ENCODE measurements around the gene KLHL29. TPM values are rescaled to one million over a fixed set of nuclear protein-coding genes. Genes with fewer than 3 reads are reported as not detected.

The KLHL29 gene
- total RNA-seq, 1 donor from 2014 or later = 5.5 TPM

DNA sequence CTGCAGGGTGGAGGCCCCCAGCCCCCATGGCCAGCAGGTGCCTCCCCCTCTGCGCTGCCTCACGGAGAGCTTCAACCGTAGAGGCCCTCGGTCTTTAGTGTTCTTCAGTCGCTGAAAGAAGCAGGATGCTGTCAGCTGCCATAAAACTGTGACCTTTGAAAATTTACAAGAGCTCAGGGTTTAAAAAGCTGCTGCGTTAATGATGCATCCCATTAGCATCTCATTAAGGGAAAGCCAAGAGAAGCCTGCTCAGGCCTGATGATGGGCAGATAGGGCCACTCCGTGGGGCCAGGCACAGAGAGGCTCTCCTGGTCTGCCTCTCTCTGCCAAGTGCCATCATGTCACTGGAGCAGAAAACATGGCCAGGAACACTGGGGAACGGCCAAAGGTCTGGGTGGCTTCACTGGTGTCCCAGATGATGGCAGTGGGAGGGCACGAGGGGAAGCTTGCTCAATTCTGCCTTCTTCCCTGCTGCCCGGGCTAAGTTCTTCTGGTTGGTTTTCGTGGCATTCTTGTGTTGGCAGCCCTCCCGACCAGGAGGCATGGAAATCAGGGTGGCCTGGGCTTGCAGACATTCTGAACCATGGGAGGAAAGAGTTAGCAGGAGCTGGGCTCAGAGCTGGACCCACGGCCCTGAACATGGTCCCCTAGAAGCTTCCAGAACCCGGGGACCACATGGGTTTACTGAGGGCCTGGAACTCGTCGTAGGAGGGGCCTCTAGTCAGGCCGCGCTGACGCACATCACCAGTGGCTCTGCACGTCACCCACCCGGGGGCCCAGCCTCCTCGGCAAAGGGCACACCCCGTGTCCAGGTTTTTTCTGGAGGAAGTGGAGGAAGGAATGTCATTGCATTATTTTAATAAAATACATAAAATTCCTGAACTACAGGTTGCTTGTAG, 250.7 kb downstream of the KLHL29 start:
- Mint-ChIP-seq H3K27me3 (ENCODE audit: low read depth, unreplicated experiment) (peaks cover 44% of the 10 kb centered on the region), H3K4me3 (ENCODE audit: unreplicated experiment) (no peak overlapping the region), H3K9me3 (ENCODE audit: unreplicated experiment) (no peaks in the 10 kb centered on the region), H3K27ac (ENCODE audit: unreplicated experiment) (no peak overlapping the region), H3K4me1 (ENCODE audit: low read depth, unreplicated experiment) (peaks cover 16% of the 10 kb centered on the region), H3K36me3 (ENCODE audit: low read depth, unreplicated experiment) (peaks cover 5% of the 10 kb centered on the region)
- Histone ChIP-seq H3K4me3 (ENCODE audit: insufficient read depth, low read depth, low read length) (no peak overlapping the region), H3K4me1 (ENCODE audit: insufficient read depth, low read length) (peaks cover 13% of the 10 kb centered on the region), H3K36me3 (ENCODE audit: insufficient read depth, low read length) (no peaks in the 10 kb centered on the region), H4K20me1 (ENCODE audit: insufficient read depth, low read length) (no peaks in the 10 kb centered on the region), H3K79me2 (ENCODE audit: insufficient read depth, low read length) (no peaks in the 10 kb centered on the region), H3K9ac (ENCODE audit: low read length) (no peak overlapping the region), H3K27ac (ENCODE audit: low read depth, low read length) (no peak overlapping the region), H2AFZ (ENCODE audit: low read depth, low read length) (no peak overlapping the region), H3K4me2 (ENCODE audit: low read length) (no peak overlapping the region), H3K27me3 (ENCODE audit: insufficient read depth, low read length) (no peaks in the 10 kb centered on the region), H3K9me3 (ENCODE audit: insufficient read depth, low read depth, low read length) (no peaks in the 10 kb centered on the region)
- no peak for TF ChIP-seq EZH2 (IDR thresholded peaks at IDR 0.05; ENCODE audit: insufficient read depth, low read length)
- TF ChIP-seq, protein P1, sequence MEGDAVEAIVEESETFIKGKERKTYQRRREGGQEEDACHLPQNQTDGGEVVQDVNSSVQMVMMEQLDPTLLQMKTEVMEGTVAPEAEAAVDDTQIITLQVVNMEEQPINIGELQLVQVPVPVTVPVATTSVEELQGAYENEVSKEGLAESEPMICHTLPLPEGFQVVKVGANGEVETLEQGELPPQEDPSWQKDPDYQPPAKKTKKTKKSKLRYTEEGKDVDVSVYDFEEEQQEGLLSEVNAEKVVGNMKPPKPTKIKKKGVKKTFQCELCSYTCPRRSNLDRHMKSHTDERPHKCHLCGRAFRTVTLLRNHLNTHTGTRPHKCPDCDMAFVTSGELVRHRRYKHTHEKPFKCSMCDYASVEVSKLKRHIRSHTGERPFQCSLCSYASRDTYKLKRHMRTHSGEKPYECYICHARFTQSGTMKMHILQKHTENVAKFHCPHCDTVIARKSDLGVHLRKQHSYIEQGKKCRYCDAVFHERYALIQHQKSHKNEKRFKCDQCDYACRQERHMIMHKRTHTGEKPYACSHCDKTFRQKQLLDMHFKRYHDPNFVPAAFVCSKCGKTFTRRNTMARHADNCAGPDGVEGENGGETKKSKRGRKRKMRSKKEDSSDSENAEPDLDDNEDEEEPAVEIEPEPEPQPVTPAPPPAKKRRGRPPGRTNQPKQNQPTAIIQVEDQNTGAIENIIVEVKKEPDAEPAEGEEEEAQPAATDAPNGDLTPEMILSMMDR (IDR thresholded peaks at IDR 0.05; ENCODE audit: insufficient read depth, low read depth, low read length) = no peak
- DNase-seq (ENCODE audit: low read depth) = no peak
- FAIRE-seq = no peak

DNA sequence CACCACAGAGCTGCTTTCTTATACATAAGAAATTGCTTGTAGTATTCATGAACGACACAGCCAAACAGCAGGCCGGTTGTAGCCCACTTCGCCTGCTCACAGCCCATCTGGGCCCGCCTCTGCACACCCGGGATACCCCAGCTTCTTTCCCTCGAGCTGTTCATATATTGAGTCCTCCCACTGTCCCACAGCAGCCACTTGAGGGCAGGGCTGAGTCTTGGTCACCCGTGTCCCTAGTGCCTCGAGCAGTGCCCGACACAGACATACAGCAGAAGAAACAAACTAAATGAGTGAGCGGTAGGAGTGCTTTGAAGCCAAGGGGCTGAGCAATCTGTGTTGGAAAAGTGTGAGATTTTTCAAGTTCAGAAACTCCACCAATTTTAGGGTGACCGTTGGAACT, 251.4 kb downstream of the KLHL29 start:
- FAIRE-seq (no peak), DNase-seq (ENCODE audit: low read depth) (no peak)
- H3K4me1 Mint-ChIP-seq (ENCODE audit: low read depth, unreplicated experiment) = peaks cover 16% of the 10 kb centered on the region
- no peaks in the 10 kb centered on the region for H3K27me3 ChIP-seq (ENCODE audit: insufficient read depth, low read length)
- no peaks in the 10 kb centered on the region for H3K9me3 Mint-ChIP-seq (ENCODE audit: unreplicated experiment)
- TF ChIP-seq, protein P1 (IDR thresholded peaks at IDR 0.05; ENCODE audit: insufficient read depth, low read depth, low read length) = no peak
- no peak for TF ChIP-seq EZH2 (IDR thresholded peaks at IDR 0.05; ENCODE audit: insufficient read depth, low read length)
- peak overlapping the region; percentile 67 for H2AFZ ChIP-seq (ENCODE audit: low read depth, low read length)
- peaks cover 43% of the 10 kb centered on the region for H3K27me3 Mint-ChIP-seq (ENCODE audit: low read depth, unreplicated experiment)
- H3K9ac ChIP-seq (ENCODE audit: low read length) = peak overlapping the region; percentile 20
- H3K9me3 ChIP-seq (ENCODE audit: insufficient read depth, low read depth, low read length) = no peaks in the 10 kb centered on the region
- H3K79me2 ChIP-seq (ENCODE audit: insufficient read depth, low read length) = no peaks in the 10 kb centered on the region
- peaks cover 5% of the 10 kb centered on the region for H3K36me3 Mint-ChIP-seq (ENCODE audit: low read depth, unreplicated experiment)
- peak overlapping the region; percentile 45 for H3K4me2 ChIP-seq (ENCODE audit: low read length)
- no peak overlapping the region for H3K27ac Mint-ChIP-seq (ENCODE audit: unreplicated experiment)
- H3K4me1 ChIP-seq (ENCODE audit: insufficient read depth, low read length) = peaks cover 13% of the 10 kb centered on the region
- H3K36me3 ChIP-seq (ENCODE audit: insufficient read depth, low read length) = no peaks in the 10 kb centered on the region
- no peaks in the 10 kb centered on the region for H4K20me1 ChIP-seq (ENCODE audit: insufficient read depth, low read length)
- no peak overlapping the region for H3K4me3 ChIP-seq (ENCODE audit: insufficient read depth, low read depth, low read length)
- no peak overlapping the region for H3K27ac ChIP-seq (ENCODE audit: low read depth, low read length)
- no peak overlapping the region for H3K4me3 Mint-ChIP-seq (ENCODE audit: unreplicated experiment)
